Brain microvascular endothelial cell (primary cell): Measurements from ENCODE around the gene BACH2.

Source experiments
- DNase-seq: peaks from one replicate; pipeline ENCODE4 v3.0.0-alpha.2; 2020
- H3K27ac ChIP-seq: fragments of 250-450 bp; sonication (Bioruptor Pico); 2 replicates; pipeline ENCODE4 v1.5.1; 2020; ENCODE audit warnings: mild to moderate bottlenecking, moderate library complexity
- H3K27me3 ChIP-seq: fragments of 250-450 bp; sonication (Bioruptor Pico); replicated peaks from 2 replicates; pipeline ENCODE4 v1.5.1; 2020; ENCODE audit warnings: mild to moderate bottlenecking
- H3K36me3 ChIP-seq: fragments of 250-450 bp; sonication (Bioruptor Pico); replicated peaks from 2 replicates; pipeline ENCODE4 v1.5.1; 2020; ENCODE audit warnings: mild to moderate bottlenecking
- H3K4me3 ChIP-seq: 2 replicates; pipeline ENCODE4 v1.5.1; 2011; ENCODE audit warnings: low read depth, mild to moderate bottlenecking, control low read depth, low read length, moderate library complexity
- in situ Hi-C: cut with HindIII; loops from 2 replicates; pipeline ENCODE4 v1.10.0; 2017; ENCODE audit warnings: low sequenced_read_pairs, low pct_ligation_motif_present
- TF ChIP-seq, protein P1 (sequence below): IDR thresholded peaks from 2 replicates; pipeline ENCODE4 v1.5.1; 2011; ENCODE audit warnings: low read depth, mild to moderate bottlenecking, moderate library complexity, low read length, control low read depth, inconsistent platforms; ENCODE audit errors: missing control alignments

Gene BACH2

GRCh38 chr6:90103056-90103800, 193.4 kb downstream of the BACH2 start:
- no peak for DNase-seq
- Histone ChIP-seq H3K27ac (no peak overlapping the region), H3K36me3 (no peaks in the 10 kb centered on the region), H3K27me3 (no peaks in the 10 kb centered on the region), H3K4me3 (no peak overlapping the region)
- TF ChIP-seq, protein P1, sequence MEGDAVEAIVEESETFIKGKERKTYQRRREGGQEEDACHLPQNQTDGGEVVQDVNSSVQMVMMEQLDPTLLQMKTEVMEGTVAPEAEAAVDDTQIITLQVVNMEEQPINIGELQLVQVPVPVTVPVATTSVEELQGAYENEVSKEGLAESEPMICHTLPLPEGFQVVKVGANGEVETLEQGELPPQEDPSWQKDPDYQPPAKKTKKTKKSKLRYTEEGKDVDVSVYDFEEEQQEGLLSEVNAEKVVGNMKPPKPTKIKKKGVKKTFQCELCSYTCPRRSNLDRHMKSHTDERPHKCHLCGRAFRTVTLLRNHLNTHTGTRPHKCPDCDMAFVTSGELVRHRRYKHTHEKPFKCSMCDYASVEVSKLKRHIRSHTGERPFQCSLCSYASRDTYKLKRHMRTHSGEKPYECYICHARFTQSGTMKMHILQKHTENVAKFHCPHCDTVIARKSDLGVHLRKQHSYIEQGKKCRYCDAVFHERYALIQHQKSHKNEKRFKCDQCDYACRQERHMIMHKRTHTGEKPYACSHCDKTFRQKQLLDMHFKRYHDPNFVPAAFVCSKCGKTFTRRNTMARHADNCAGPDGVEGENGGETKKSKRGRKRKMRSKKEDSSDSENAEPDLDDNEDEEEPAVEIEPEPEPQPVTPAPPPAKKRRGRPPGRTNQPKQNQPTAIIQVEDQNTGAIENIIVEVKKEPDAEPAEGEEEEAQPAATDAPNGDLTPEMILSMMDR, result no peak
- in situ Hi-C loops, result no loop called here

- TF ChIP-seq, protein P1, result no peak
- H3K36me3 ChIP-seq, result no peaks in the 10 kb centered on the region
- in situ Hi-C loops, result no loop called here
- no peak for DNase-seq
- no peak overlapping the region for H3K27ac ChIP-seq
- H3K4me3 ChIP-seq, result no peak overlapping the region
- H3K27me3 ChIP-seq, result no peaks in the 10 kb centered on the region
Measured at GRCh38 chr6:90101403-90101802, 195.2 kb downstream of the BACH2 start.

DNA sequence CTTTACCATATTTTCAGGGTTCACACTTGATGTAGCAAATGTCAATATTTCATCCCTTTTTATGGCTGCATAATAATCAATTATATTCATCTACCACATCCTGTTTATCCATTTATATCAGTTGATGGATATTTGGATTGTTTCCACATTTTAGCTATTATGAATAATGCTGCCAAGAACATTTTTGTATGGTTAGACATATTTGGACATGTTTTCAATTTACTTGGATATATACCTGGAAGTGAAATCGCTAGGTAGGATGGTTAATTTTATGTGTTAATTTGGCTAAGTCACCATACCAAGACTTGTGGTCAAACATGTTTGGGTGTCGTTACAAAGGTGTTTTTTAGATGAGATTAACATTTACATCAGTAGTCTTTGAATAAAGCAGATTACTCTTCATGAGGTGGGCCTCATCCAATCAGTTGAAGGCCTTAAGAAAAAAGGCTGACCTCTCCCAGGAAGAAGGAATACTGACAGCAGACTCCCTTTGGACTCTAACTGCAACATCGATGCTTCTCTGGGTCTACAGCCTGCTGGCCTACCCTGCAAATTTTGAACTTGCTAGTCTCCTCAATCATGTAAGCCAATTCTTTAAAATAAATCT, 196.5 kb downstream of the BACH2 start:
- Histone ChIP-seq H3K27ac (no peak overlapping the region), H3K4me3 (no peak overlapping the region), H3K36me3 (no peaks in the 10 kb centered on the region), H3K27me3 (no peaks in the 10 kb centered on the region)
- TF ChIP-seq, protein P1, result no peak
- in situ Hi-C loops, result no loop called here
- DNase-seq, result no peak

DNA sequence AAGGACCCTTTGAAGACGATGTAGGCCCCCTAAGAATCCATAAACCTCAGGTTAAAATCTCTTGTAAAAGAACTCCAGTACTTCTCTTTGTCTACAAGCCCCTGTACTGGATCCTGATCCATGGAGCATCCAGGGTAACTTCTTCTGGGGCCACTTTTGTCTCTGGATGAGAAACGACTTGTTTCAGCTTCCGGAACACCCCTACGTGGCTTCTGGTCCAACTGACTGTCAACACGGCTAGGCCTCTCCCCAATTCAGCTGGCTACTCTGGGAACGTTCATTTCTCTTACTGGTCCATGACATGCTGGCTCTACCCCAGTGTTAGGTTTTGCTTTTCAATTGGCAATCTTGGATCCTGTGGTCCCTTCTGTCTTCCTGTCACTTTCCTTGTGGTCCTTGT, 198.0 kb downstream of the BACH2 start:
- no peak overlapping the region for H3K27ac ChIP-seq
- in situ Hi-C loops, result no loop called here

GRCh38 chr6:90098001-90098531, 198.6 kb downstream of the BACH2 start:
- Histone ChIP-seq H3K4me3 (no peak overlapping the region), H3K27ac (no peak overlapping the region), H3K27me3 (no peaks in the 10 kb centered on the region), H3K36me3 (no peaks in the 10 kb centered on the region)
- TF ChIP-seq, protein P1, result peak; percentile 52
- in situ Hi-C loops, result no loop called here
- peak; percentile 35 for DNase-seq

More for the DNA sequence above, 198.0 kb downstream of the BACH2 start:
- TF ChIP-seq, protein P1, result no peak
- H3K36me3 ChIP-seq, result no peaks in the 10 kb centered on the region
- H3K27me3 ChIP-seq, result no peaks in the 10 kb centered on the region
- no peak for DNase-seq
- no peak overlapping the region for H3K4me3 ChIP-seq
